Spleen (tissue), 7 donors: ENCODE data around the gene RASA3.

Experiments
- POLR2A ChIP-seq, 3 donors: fragments of 450-650 bp; IDR thresholded peaks; one replicate each; pipeline ENCODE4 v1.5.1; 2017; ENCODE audit warnings: antibody characterized with exemption in 3 of 3, mild to moderate bottlenecking in 1 of 3
- POLR2AphosphoS5 ChIP-seq, 3 donors: sonication (generic); formaldehyde crosslinking; IDR thresholded peaks; one replicate each; pipeline ENCODE4 v1.5.1; 2017; ENCODE audit warnings: antibody characterized with exemption in 3 of 3
- TF ChIP-seq, protein P1 (sequence below), 11 experiments: fragments of 200-600 bp in 7 of 11; fragments of 450-650 bp in 4 of 11; sonication (generic) in 4 of 11; IDR thresholded peaks in 8 of 11; conservative IDR thresholded peaks in 3 of 11; 1 replicate in 7 of 11; 2 replicates in 4 of 11; pipeline versions ENCODE4 v1.4.0 to v1.8.0; 2016 to 2021; ENCODE audit warnings: antibody characterized with exemption in 11 of 11, inconsistent platforms in 4 of 11, mild to moderate bottlenecking in 1 of 11
- donor health status: DM: no; HTN: no; CAD: no; lungs with moderate emphysema.
- donor health status: DM: no; HTN: no; CAD: no.
- donor health status: DM: no; HTN: no; CAD: no.

DNA sequence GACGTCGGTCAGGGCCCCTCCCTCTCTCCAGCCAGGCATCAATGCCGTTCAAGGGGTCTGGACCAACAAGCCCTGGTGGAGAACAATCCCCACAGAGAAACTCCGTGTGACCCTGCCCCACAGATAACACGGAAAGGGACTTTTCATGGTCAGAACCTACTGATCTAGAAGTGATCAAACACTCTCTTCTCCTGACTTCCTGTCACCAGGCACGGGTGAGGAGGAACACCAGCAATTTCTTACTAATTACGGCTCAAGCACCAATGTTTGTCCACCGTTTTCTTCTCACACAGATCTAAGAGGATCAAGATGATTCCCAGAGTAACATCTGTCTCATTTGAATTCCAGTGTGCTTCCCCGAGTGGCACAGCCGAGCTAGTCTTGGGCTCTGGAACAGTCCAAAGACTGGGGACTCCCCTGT is 11.8 kb downstream of the RASA3 start:
- TF ChIP-seq, protein P1, sequence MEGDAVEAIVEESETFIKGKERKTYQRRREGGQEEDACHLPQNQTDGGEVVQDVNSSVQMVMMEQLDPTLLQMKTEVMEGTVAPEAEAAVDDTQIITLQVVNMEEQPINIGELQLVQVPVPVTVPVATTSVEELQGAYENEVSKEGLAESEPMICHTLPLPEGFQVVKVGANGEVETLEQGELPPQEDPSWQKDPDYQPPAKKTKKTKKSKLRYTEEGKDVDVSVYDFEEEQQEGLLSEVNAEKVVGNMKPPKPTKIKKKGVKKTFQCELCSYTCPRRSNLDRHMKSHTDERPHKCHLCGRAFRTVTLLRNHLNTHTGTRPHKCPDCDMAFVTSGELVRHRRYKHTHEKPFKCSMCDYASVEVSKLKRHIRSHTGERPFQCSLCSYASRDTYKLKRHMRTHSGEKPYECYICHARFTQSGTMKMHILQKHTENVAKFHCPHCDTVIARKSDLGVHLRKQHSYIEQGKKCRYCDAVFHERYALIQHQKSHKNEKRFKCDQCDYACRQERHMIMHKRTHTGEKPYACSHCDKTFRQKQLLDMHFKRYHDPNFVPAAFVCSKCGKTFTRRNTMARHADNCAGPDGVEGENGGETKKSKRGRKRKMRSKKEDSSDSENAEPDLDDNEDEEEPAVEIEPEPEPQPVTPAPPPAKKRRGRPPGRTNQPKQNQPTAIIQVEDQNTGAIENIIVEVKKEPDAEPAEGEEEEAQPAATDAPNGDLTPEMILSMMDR (IDR thresholded peaks at IDR 0.05 in 8 of 11, conservative IDR thresholded peaks at IDR 0.05 in 3 of 11): no peak
- no peak for TF ChIP-seq POLR2A (IDR thresholded peaks at IDR 0.05)
- TF ChIP-seq POLR2AphosphoS5 (IDR thresholded peaks at IDR 0.05): no peak
